Activated CD4-positive, alpha-beta T cell treated with anti-CD3 and anti-CD28 coated beads, Interleukin-2, amount 50 U/mL, for 24 hours (primary cell): ENCODE results near the gene CRACDL.
A peak's percentile ranks its signal among the peaks of the same experiment; 100 is the strongest.

Experiments
- DNase-seq, 2 donors: peaks; one replicate each; pipeline ENCODE4 v3.0.0-alpha.2; 2020; ENCODE audit warnings: low read depth in 1 of 2, low spot score in 1 of 2

Gene CRACDL

DNA sequence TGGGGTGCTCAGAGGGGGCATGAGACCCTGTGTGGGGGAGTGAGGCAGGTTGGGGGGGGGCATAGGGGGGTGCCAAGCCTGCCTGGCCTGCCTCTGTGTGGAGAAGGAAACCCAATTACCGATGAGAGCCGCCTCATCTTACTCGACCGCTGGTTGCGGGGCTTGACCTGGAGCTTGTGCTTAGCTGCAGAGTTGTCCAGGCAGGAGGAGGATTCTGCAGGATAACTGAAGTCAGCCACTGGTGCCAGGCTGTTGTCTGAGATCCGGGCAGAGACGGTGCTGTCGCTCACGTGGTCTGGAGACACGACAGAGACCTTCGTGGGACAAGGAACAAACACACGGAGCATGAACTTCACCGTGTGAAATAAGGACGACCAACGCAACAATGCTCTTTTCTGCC is 109.2 kb downstream of the CRACDL start:
- no peak for DNase-seq

GRCh38 chr2:98825858-98826257 is 110.2 kb downstream of the CRACDL start:
- DNase-seq = no peak

GRCh38 chr2:98825404-98825803 is 110.6 kb downstream of the CRACDL start:
- no peak for DNase-seq

- DNase-seq = no peak
Observed at GRCh38 chr2:98825020-98825350, 111.0 kb downstream of the CRACDL start.

GRCh38 chr2:98824256-98825019 is 111.6 kb downstream of the CRACDL start:
- no peak for DNase-seq

GRCh38 chr2:98823196-98824170 is 112.5 kb downstream of the CRACDL start:
- DNase-seq = no peak

GRCh38 chr2:98822301-98823164 is 113.5 kb downstream of the CRACDL start:
- DNase-seq = peak; percentile 34 to 35

- no peak for DNase-seq
Observed at GRCh38 chr2:98821629-98822135, 114.3 kb downstream of the CRACDL start.

GRCh38 chr2:98819231-98819766 is 116.7 kb downstream of the CRACDL start:
- no peak for DNase-seq

- DNase-seq = no peak
Observed at GRCh38 chr2:98818164-98818563, 117.9 kb downstream of the CRACDL start.

- no peak for DNase-seq
Observed at GRCh38 chr2:98816281-98816680, 119.7 kb downstream of the CRACDL start.

GRCh38 chr2:98815795-98816194 is 120.2 kb downstream of the CRACDL start:
- DNase-seq = no peak

DNA sequence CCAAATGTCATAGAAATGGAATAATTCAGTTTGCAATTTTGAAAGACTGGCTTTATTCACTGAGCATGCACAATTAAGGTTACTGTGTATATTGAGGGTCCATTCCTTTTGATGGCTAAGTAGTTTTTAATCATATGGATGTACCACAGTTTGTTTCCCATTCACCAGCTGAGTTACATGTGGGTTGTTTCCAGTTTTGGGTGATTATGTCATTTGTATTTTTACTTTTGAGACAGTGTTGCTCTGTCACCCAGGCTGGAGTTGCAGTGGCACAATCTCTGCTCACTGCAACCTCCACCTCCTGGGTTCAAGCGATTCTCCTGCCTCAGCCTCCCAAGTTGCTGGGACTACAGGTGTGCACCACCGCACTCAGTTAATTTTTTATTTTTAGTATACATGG is 124.3 kb downstream of the CRACDL start:
- DNase-seq = no peak

- no peak for DNase-seq
Observed at GRCh38 chr2:98810588-98810928, 125.5 kb downstream of the CRACDL start.

DNA sequence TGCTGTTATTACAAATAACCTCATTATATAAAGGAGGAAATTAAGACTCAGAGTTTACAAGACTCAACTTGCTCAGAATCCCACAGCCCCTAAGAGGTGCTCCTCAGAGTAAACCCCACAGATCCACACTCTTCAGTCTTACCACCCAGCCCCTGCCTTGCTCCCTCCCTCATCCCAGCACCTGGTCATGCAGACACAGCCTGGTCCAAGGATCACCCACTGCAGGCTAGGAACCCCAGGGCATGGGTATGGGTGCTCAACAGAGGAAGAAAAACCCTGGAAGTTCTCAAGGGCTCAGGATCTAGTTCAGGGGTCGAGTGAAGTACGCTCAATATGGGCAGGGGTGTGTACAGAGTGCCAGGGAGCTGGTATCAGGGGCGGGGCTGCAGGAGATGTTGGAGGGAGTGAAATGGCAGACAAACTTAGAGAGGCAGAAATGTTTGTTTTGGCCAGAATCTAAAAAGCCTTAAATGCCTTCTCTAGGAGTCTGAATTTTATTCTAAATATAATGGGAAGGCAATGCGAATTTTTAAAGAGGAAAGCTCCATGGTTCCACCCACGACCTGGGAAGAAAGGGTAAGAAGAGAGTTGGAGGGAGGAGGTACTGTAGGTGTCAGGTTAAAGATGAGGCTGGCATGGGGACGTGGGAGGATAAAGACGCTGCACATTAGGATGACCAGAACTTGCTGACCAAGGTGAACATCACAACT is 126.0 kb downstream of the CRACDL start:
- no peak for DNase-seq

- no peak for DNase-seq
Observed at GRCh38 chr2:98809116-98809515, 126.9 kb downstream of the CRACDL start.

GRCh38 chr2:98808546-98808945 is 127.5 kb downstream of the CRACDL start:
- DNase-seq = no peak

- no peak for DNase-seq
Observed at GRCh38 chr2:98807929-98808328, 128.1 kb downstream of the CRACDL start.

DNA sequence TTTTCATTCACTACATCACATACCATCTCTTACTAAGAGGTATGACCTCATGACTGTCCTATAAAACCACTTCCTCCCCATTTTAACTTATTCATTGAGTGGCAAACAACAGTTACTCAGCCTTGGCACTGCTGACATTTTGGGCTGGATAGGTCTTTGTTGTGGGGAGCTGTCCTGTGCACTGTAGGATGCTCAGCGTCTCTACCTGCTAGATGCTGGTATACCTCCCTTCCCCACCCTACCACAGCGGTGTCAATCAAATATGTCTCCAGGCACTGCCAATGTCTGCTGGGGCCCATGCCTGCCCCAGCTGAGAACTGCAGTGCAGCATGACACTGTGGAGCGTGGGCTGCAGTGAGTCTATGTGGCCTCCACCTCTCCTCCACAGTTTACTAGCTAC is 128.8 kb downstream of the CRACDL start:
- no peak for DNase-seq

- DNase-seq = no peak
Observed at GRCh38 chr2:98806236-98806697, 129.8 kb downstream of the CRACDL start.
